Measurements from ENCODE around the gene PRTG. TPM values are rescaled to one million over a fixed set of nuclear protein-coding genes. Genes with fewer than 3 reads are reported as not detected.

The PRTG gene
- total RNA-seq, 1 experiment from 2014 or later = 39.1 TPM

DNA sequence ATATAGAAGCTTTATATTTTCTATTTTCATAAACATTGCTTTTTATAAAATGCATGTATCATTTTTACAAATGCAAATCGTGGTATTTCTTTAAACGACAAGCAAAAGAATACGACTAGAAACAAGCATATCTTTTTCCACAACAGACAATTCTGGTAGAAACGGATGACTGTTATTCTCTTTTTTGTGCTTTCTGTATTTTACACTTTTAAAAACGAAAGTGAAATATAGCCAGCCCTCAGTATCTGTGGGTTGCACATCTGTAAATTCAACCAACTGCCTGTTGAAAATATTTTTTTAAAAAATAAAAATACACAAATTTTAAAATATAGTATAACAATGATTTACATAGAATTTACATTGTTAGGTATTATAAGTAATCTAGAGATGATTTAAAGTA lies 61.3 kb downstream of the PRTG start:
- no TSS peak for BruUV-seq (replicated peaks)

DNA sequence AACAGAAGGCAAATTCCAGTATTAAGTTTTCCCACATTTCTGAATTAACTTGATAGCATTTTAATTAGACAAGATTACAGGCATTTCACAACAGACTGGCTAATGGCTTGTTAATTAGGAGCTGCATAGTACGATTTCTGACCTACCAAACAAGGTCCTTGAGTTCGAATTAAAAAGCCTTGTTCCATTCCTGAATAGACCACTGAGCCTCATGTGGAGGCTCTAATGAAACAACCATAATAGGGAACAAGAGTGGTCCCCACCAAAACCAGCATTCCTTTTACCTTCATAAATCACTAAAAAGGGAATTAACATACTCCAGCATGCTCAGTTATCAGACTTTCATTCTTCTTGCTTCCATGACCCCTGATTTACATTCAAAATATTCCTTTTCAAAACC lies 66.4 kb downstream of the PRTG start:
- no peaks in the 10 kb centered on the region for H3K27me3 Mint-ChIP-seq (ENCODE audit: insufficient read depth, unreplicated experiment)
- H3K36me3 ChIP-seq (ENCODE audit: control insufficient read depth, insufficient read depth, low read length) = no peaks in the 10 kb centered on the region
- POLR2A ChIA-PET = no interaction called here
- H3K4me1 ChIP-seq = 0 out of 2 replicates have a peak, but pooled peaks cover 3% of the 10 kb centered on the region
- H3K4me3 ChIP-seq (ENCODE audit: low read depth, low read length) = no peak overlapping the region
- TF ChIP-seq, protein P1, sequence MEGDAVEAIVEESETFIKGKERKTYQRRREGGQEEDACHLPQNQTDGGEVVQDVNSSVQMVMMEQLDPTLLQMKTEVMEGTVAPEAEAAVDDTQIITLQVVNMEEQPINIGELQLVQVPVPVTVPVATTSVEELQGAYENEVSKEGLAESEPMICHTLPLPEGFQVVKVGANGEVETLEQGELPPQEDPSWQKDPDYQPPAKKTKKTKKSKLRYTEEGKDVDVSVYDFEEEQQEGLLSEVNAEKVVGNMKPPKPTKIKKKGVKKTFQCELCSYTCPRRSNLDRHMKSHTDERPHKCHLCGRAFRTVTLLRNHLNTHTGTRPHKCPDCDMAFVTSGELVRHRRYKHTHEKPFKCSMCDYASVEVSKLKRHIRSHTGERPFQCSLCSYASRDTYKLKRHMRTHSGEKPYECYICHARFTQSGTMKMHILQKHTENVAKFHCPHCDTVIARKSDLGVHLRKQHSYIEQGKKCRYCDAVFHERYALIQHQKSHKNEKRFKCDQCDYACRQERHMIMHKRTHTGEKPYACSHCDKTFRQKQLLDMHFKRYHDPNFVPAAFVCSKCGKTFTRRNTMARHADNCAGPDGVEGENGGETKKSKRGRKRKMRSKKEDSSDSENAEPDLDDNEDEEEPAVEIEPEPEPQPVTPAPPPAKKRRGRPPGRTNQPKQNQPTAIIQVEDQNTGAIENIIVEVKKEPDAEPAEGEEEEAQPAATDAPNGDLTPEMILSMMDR (IDR thresholded peaks at IDR 0.05; ENCODE audit: insufficient read depth in 1 of 2, low read depth in 1 of 2, low read length in 1 of 2, severe bottlenecking in 1 of 2, unreplicated experiment in 1 of 2) = no peak
- no peak overlapping the region for H3K4me3 Mint-ChIP-seq (ENCODE audit: unreplicated experiment)
- no peak for DNase-seq
- H3K4me1 Mint-ChIP-seq (ENCODE audit: low read depth, unreplicated experiment) = no peaks in the 10 kb centered on the region
- no peaks in the 10 kb centered on the region for H3K9me3 ChIP-seq
- H3K27ac Mint-ChIP-seq (ENCODE audit: unreplicated experiment) = no peak overlapping the region
- H3K27me3 ChIP-seq (replicated peaks; ENCODE audit: control insufficient read depth, insufficient read depth, low read length) = no peaks in the 10 kb centered on the region
- no peaks in the 10 kb centered on the region for H3K9me3 Mint-ChIP-seq (ENCODE audit: unreplicated experiment)
- BruUV-seq (replicated peaks) = no TSS peak
- CTCF ChIA-PET = no interaction called here
- peaks cover 18% of the 10 kb centered on the region for H3K36me3 Mint-ChIP-seq (ENCODE audit: insufficient read depth, unreplicated experiment)
- intact Hi-C loops (cut with micrococcal nuclease; ENCODE audit: unreplicated experiment) = no loop called here

More for the DNA sequence above, 61.3 kb downstream of the PRTG start:
- no peaks in the 10 kb centered on the region for H3K9me3 ChIP-seq
- peaks cover 18% of the 10 kb centered on the region for H3K36me3 Mint-ChIP-seq (ENCODE audit: insufficient read depth, unreplicated experiment)
- no peak for DNase-seq
- H3K27me3 ChIP-seq (replicated peaks; ENCODE audit: control insufficient read depth, insufficient read depth, low read length) = no peaks in the 10 kb centered on the region
- H3K36me3 ChIP-seq (ENCODE audit: control insufficient read depth, insufficient read depth, low read length) = no peaks in the 10 kb centered on the region
- intact Hi-C loops (cut with micrococcal nuclease; ENCODE audit: unreplicated experiment) = no loop called here
- H3K4me3 ChIP-seq (ENCODE audit: low read depth, low read length) = no peak overlapping the region
- H3K4me1 ChIP-seq = 0 out of 2 replicates have a peak, but pooled peaks cover 4% of the 10 kb centered on the region
- H3K4me3 Mint-ChIP-seq (ENCODE audit: unreplicated experiment) = no peak overlapping the region
- no peaks in the 10 kb centered on the region for H3K4me1 Mint-ChIP-seq (ENCODE audit: low read depth, unreplicated experiment)
- ChIA-PET CTCF (no interaction called here), POLR2A (no interaction called here)
- no peaks in the 10 kb centered on the region for H3K27me3 Mint-ChIP-seq (ENCODE audit: insufficient read depth, unreplicated experiment)
- no peaks in the 10 kb centered on the region for H3K9me3 Mint-ChIP-seq (ENCODE audit: unreplicated experiment)
- TF ChIP-seq, protein P1 (IDR thresholded peaks at IDR 0.05; ENCODE audit: insufficient read depth in 1 of 2, low read depth in 1 of 2, low read length in 1 of 2, severe bottlenecking in 1 of 2, unreplicated experiment in 1 of 2) = no peak
- H3K27ac Mint-ChIP-seq (ENCODE audit: unreplicated experiment) = no peak overlapping the region

DNA sequence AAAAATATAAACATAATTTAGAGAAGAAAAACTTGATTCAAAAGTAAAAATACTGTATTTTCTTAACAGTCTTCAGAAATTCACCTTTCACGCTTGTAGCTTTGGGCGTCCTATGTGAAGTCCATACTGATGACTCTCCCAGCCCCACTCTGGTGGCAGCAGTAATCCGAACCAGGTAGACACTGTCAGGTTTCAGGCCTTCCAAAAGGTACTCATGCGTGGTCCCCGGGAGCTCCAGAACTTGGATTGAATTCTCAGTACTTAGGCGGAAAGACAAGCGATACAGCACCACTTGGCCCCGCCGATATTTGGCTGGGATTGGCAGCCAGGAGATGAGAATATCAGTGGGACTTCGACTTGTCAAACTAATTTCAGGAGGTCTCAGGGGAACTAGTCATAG lies 69.7 kb downstream of the PRTG start:
- POLR2A ChIA-PET = no interaction called here
- TF ChIP-seq, protein P1 (IDR thresholded peaks at IDR 0.05; ENCODE audit: insufficient read depth in 1 of 2, low read depth in 1 of 2, low read length in 1 of 2, severe bottlenecking in 1 of 2, unreplicated experiment in 1 of 2) = no peak
- BruUV-seq (replicated peaks) = no TSS peak
- no peaks in the 10 kb centered on the region for H3K9me3 Mint-ChIP-seq (ENCODE audit: unreplicated experiment)
- Histone ChIP-seq H3K4me1 (0 out of 2 replicates have a peak, but pooled peaks cover 3% of the 10 kb centered on the region), H3K4me3 (ENCODE audit: low read depth, low read length) (no peak overlapping the region), H3K9me3 (no peaks in the 10 kb centered on the region), H3K36me3 (ENCODE audit: control insufficient read depth, insufficient read depth, low read length) (no peaks in the 10 kb centered on the region), H3K27me3 (replicated peaks; ENCODE audit: control insufficient read depth, insufficient read depth, low read length) (no peaks in the 10 kb centered on the region)
- H3K27me3 Mint-ChIP-seq (ENCODE audit: insufficient read depth, unreplicated experiment) = no peaks in the 10 kb centered on the region
- no peak overlapping the region for H3K27ac Mint-ChIP-seq (ENCODE audit: unreplicated experiment)
- H3K36me3 Mint-ChIP-seq (ENCODE audit: insufficient read depth, unreplicated experiment) = peaks cover 4% of the 10 kb centered on the region
- H3K4me1 Mint-ChIP-seq (ENCODE audit: low read depth, unreplicated experiment) = no peaks in the 10 kb centered on the region
- intact Hi-C loops (cut with micrococcal nuclease; ENCODE audit: unreplicated experiment) = no loop called here
- no peak overlapping the region for H3K4me3 Mint-ChIP-seq (ENCODE audit: unreplicated experiment)
- DNase-seq = no peak
- CTCF ChIA-PET = no interaction called here
